Transverse colon (tissue), 4 donors: ENCODE data around the gene TUBB1.

Source experiments
- EP300 ChIP-seq: sonication (generic); formaldehyde crosslinking; IDR thresholded peaks from one replicate; pipeline ENCODE4 v1.6.1; 2017; ENCODE audit warnings: antibody characterized with exemption, low read depth
- POLR2AphosphoS5 ChIP-seq, 3 donors: sonication (generic); formaldehyde crosslinking; IDR thresholded peaks; one replicate each; pipeline ENCODE4 v1.6.1; 2016; ENCODE audit warnings: antibody characterized with exemption in 3 of 3
- TF ChIP-seq, protein P1 (sequence below), 5 experiments: fragments of 200-600 bp in 3 of 5; fragments of 450-650 bp in 2 of 5; sonication (generic) in 3 of 5; IDR thresholded peaks; 1 replicate in 2 of 5; 2 replicates in 3 of 5; pipeline ENCODE4 v1.5.1; 2016 to 2017; ENCODE audit warnings: antibody characterized with exemption in 5 of 5, inconsistent platforms in 3 of 5, mild to moderate bottlenecking in 2 of 5, moderate library complexity in 1 of 5

DNA sequence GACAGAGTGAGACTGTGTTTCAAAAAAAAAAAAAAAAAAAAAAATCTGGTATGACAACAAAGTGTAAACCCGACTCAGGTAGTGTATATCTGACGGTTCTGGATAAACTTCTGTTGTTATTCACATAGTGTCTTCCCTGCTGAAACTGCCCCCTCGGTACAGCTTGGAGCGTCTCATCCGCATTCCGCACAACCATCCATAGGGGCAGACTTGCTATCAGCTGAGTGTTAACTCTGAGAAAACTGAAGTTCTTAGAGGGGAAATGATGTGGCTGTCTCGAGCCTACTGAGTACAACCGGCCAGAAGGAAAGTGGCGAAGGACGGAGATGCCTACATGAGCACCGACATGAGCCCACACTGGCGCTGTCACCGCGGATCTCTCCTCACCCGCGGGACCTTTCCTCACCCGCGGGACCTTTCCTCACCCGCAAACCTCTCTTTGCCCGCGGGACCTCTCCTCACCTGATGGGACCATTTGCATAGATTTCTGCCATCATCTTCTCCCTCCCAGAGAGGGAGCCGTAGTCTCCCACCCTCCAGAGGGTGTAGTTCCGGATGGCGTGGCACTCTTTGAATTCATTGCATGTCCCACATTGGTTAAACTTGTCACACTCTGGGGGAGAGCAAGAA is 22.0 kb upstream of the TUBB1 start:
- TF ChIP-seq, protein P1, sequence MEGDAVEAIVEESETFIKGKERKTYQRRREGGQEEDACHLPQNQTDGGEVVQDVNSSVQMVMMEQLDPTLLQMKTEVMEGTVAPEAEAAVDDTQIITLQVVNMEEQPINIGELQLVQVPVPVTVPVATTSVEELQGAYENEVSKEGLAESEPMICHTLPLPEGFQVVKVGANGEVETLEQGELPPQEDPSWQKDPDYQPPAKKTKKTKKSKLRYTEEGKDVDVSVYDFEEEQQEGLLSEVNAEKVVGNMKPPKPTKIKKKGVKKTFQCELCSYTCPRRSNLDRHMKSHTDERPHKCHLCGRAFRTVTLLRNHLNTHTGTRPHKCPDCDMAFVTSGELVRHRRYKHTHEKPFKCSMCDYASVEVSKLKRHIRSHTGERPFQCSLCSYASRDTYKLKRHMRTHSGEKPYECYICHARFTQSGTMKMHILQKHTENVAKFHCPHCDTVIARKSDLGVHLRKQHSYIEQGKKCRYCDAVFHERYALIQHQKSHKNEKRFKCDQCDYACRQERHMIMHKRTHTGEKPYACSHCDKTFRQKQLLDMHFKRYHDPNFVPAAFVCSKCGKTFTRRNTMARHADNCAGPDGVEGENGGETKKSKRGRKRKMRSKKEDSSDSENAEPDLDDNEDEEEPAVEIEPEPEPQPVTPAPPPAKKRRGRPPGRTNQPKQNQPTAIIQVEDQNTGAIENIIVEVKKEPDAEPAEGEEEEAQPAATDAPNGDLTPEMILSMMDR (IDR thresholded peaks at IDR 0.05), result no peak
- TF ChIP-seq POLR2AphosphoS5 (IDR thresholded peaks at IDR 0.05) (no peak), EP300 (no peak)
